K562 (cell line): ENCODE measurements around the gene ZRANB3. TPM values are rescaled to one million over a fixed set of nuclear protein-coding genes. Genes with fewer than 3 reads are reported as not detected.

Source experiments
- ATAC-seq: fragments of 200-7000 bp; cut with Tn5 transposase; 3 replicates; pipeline ENCODE4 v1.9.1; 2020; ENCODE audit warnings: moderate library complexity
- BruUV-seq: library from RNA; stranded (reverse); fragments of 400-500 nt; replicated peaks from 2 replicates; lab custom pipeline; 2021; lab: Mats Ljungman, UMichigan
- CTCF ChIA-PET: fragments of 300-600 bp; formaldehyde crosslinking; extraction: SDS; loops from one replicate; lab custom pipeline; 2021; ENCODE audit warnings: low intra/inter-chr PET ratio; lab: Yijun Ruan, JAX
- POLR2A ChIA-PET: fragments of 300-600, 350-650 bp; sonication (Branson Sonifier 250); formaldehyde crosslinking; extraction: SDS; loops from one replicate; lab custom pipeline; 2021; ENCODE audit warnings: antibody characterized with exemption, inconsistent platforms; lab: Yijun Ruan, JAX
- DNase-seq, 4 experiments: peaks; one replicate each; pipeline versions ENCODE4 v3.0.0 to v3.0.0-alpha.2; 2011 to 2018; ENCODE audit warnings: low spot score in 3 of 4, mixed read lengths in 3 of 4; ENCODE audit errors: extremely low read depth in 1 of 4
- FAIRE-seq: peaks from 2 replicates; lab custom pipeline; 2011; peaks lifted over from hg19 to GRCh38; lab: Jason Lieb, UNC
- H2AFZ ChIP-seq: 2 replicates; pipeline ENCODE4 v1.6.0; 2011; ENCODE audit warnings: low read depth, low read length, control low read depth, inconsistent platforms
- H3K27ac ChIP-seq: fragments of 200-600 bp; 3 replicates; pipeline ENCODE4 v1.8.0; 2011; ENCODE audit warnings: low read depth, mild to moderate bottlenecking, control low read depth, inconsistent platforms, low read length, moderate library complexity, mixed read lengths; ENCODE audit errors: extremely low read depth
- H3K27me3 ChIP-seq, 2 experiments: fragments of 300-600 bp in 1 of 2; 2 replicates in 1 of 2; 3 replicates in 1 of 2; pipeline versions ENCODE4 v1.6.0 to v1.8.0; 2011; ENCODE audit warnings: inconsistent platforms in 2 of 2, low read length in 2 of 2, mild to moderate bottlenecking in 1 of 2, mixed read lengths in 1 of 2, moderate library complexity in 1 of 2; ENCODE audit not compliant: control insufficient read depth in 2 of 2, insufficient read depth in 2 of 2
- H3K36me3 ChIP-seq: fragments of 300-600 bp; 3 replicates; pipeline ENCODE4 v1.8.0; 2011; ENCODE audit warnings: mild to moderate bottlenecking, low read length, inconsistent platforms; ENCODE audit not compliant: control insufficient read depth, insufficient read depth
- H3K4me1 ChIP-seq, 2 experiments: fragments of 200-600 bp in 1 of 2; replicated peaks in 1 of 2; 2 replicates in 1 of 2; 3 replicates in 1 of 2; pipeline versions ENCODE4 v1.5.1 to v1.8.0; 2011; ENCODE audit warnings: inconsistent platforms in 2 of 2, low read length in 2 of 2, mild to moderate bottlenecking in 1 of 2, mixed read lengths in 1 of 2, moderate library complexity in 1 of 2; ENCODE audit not compliant: control insufficient read depth in 2 of 2, insufficient read depth in 2 of 2
- H3K4me2 ChIP-seq: 2 replicates; pipeline ENCODE4 v1.6.1; 2011; ENCODE audit warnings: low read length, control low read depth, inconsistent platforms, mixed read lengths; ENCODE audit not compliant: insufficient read depth
- H3K4me3 ChIP-seq: fragments of 200-600 bp; sonication (generic), shearing (Covaris generic); 2 replicates; pipeline ENCODE4 v1.5.1; 2016; ENCODE audit warnings: control low read depth, inconsistent platforms
- H3K79me2 ChIP-seq: fragments of 200-600 bp; 3 replicates; pipeline ENCODE4 v1.8.0; 2011; ENCODE audit warnings: low read length, inconsistent platforms; ENCODE audit not compliant: control insufficient read depth, insufficient read depth
- H3K9ac ChIP-seq, 2 experiments: 2 replicates each; pipeline versions ENCODE4 v1.6.0 to v1.6.1; 2011; ENCODE audit warnings: low read depth in 2 of 2, low read length in 2 of 2, control low read depth in 1 of 2, inconsistent platforms in 1 of 2, mild to moderate bottlenecking in 1 of 2, mixed read lengths in 1 of 2; ENCODE audit not compliant: insufficient read depth in 1 of 2
- H3K9me1 ChIP-seq: one replicate; pipeline ENCODE4 v1.6.0; 2011; ENCODE audit warnings: inconsistent platforms, mild to moderate bottlenecking, low read length, moderate library complexity; ENCODE audit not compliant: control insufficient read depth, insufficient read depth
- H3K9me3 ChIP-seq: replicated peaks from 2 replicates; pipeline ENCODE4 v1.5.1; 2011; ENCODE audit warnings: low read depth, low read length, inconsistent platforms; ENCODE audit not compliant: control insufficient read depth, insufficient read depth
- H4K20me1 ChIP-seq: replicated peaks from 2 replicates; pipeline ENCODE4 v1.6.1; 2011; ENCODE audit warnings: low read length, inconsistent platforms, mixed read lengths; ENCODE audit not compliant: control insufficient read depth, insufficient read depth
- ARID1B ChIP-seq: fragments of 450-650 bp; IDR thresholded peaks from 2 replicates; pipeline ENCODE4 v1.6.1; 2016; ENCODE audit warnings: antibody characterized with exemption, mild to moderate bottlenecking, inconsistent platforms
- BHLHE40 ChIP-seq: IDR thresholded peaks from 2 replicates; pipeline ENCODE4 v1.6.1; 2011; ENCODE audit warnings: low read length, improper control_type of control experiment
- C11orf30 ChIP-seq: fragments of 450-650 bp; IDR thresholded peaks from 2 replicates; pipeline ENCODE4 v1.6.1; 2016; ENCODE audit warnings: low read depth, mild to moderate bottlenecking
- KLF13 ChIP-seq: fragments of 450-650 bp; IDR thresholded peaks from 2 replicates; pipeline ENCODE4 v1.6.1; 2016; ENCODE audit warnings: missing genetic modification characterization, low read depth, mild to moderate bottlenecking, missing compliant biosample characterization, moderate library complexity, borderline replicate concordance
- PTTG1 ChIP-seq: fragments of 450-650 bp; IDR thresholded peaks from 2 replicates; pipeline ENCODE4 v1.6.1; 2016; ENCODE audit warnings: low read depth, mild to moderate bottlenecking, missing genetic modification characterization, missing compliant biosample characterization
- TAF15 ChIP-seq: fragments of 200-400 bp; formaldehyde crosslinking; IDR thresholded peaks from 2 replicates; pipeline ENCODE4 v1.6.1; 2017; ENCODE audit warnings: mild to moderate bottlenecking, low read depth, low read length, moderate library complexity
- ZFP91 ChIP-seq: sonication (generic); formaldehyde crosslinking; IDR thresholded peaks from 2 replicates; pipeline ENCODE4 v1.8.0; 2022; ENCODE audit warnings: mild to moderate bottlenecking, missing genetic modification reagents
- ZNF280A ChIP-seq: fragments of 450-650 bp; IDR thresholded peaks from 2 replicates; pipeline ENCODE4 v1.6.1; 2018; ENCODE audit warnings: mild to moderate bottlenecking, low read depth; ENCODE audit not compliant: partially characterized antibody
- ZNF316 ChIP-seq: fragments of 450-650 bp; IDR thresholded peaks from 2 replicates; pipeline ENCODE4 v1.6.1; 2016
- WGBS: fragments of 100-300 bp; shearing (Covaris generic); methylation state at CpG from one replicate; pipeline ENCODE4 v1.1.6; 2016; ENCODE audit warnings: low coverage, mixed read lengths; ENCODE audit not compliant: insufficient coverage; ENCODE audit errors: missing lambda C conversion rate; 5-methylcytosine and 5-hydroxymethylcytosine counted together
- in situ Hi-C: fragments of 300-500 bp; cut with MboI; formaldehyde crosslinking; loops from 4 replicates; pipeline ENCODE4 v1.15.0; 2018; ENCODE audit warnings: inconsistent platforms, mixed read lengths
- intact Hi-C: fragments of 100-400 bp; cut with micrococcal nuclease; formaldehyde crosslinking; loops from 2 replicates; pipeline ENCODE4 v1.14.2; 2022
- polyA plus RNA-seq, 8 experiments: library from polyadenylated mRNA; depleted of rRNA in 4 of 8; stranded (reverse) in 5 of 8; unstranded in 3 of 8; fragments of >200 nt; fragmentation: Nextera tagmentation in 2 of 8; fragmentation: Illumina TruSeq in 1 of 8; extraction: Ambion mirVana in 2 of 8; extraction: Trizol in 1 of 8; gene quantifications; 2 replicates each; pipeline versions ENCODE4 v1.2.1 to v1.2.3, GENCODE V29; 2011 to 2014; ENCODE audit warnings: inconsistent platforms in 1 of 8, missing spikeins in 1 of 8
- total RNA-seq, 7 experiments: library from RNA; depleted of rRNA in 6 of 7; stranded (reverse); fragments of >200 nt in 6 of 7; fragmentation: Illumina TruSeq in 2 of 7; extraction: Trizol in 2 of 7; gene quantifications; 2 replicates each; pipeline versions ENCODE4 v1.2.1 to v1.2.3, GENCODE V29; 2011 to 2021; ENCODE audit warnings: low replicate concordance in 1 of 7

Gene ZRANB3
- total and polyA plus RNA-seq, 9 of the 15 experiments (the other 6 are each of a cell fraction or from before 2014, with no cell fraction given), result 8.6 to 21.3 (median 14.7) TPM

GRCh38 chr2:135311268-135311667, 219.8 kb downstream of the ZRANB3 start (continued):
- TF ChIP-seq ZNF280A (no peak), TAF15 (no peak), ARID1B (peak; percentile 62; the same call in 1 of the 2 replicates), KLF13 (tag) (no peak), PTTG1 (tag) (no peak), BHLHE40 (no peak)

GRCh38 chr2:135304694-135305093, 226.3 kb downstream of the ZRANB3 start:
- H3K4me2 ChIP-seq, result no peak overlapping the region
- H3K9me3 ChIP-seq, result no peaks in the 10 kb centered on the region
- no peak for DNase-seq
- intact Hi-C loops (no loop called here), in situ Hi-C loops (no loop called here)
- no peak overlapping the region for H3K9ac ChIP-seq
- H3K4me1 ChIP-seq, result no peaks in the 10 kb centered on the region
- H3K27me3 ChIP-seq, result no peaks in the 10 kb centered on the region
- no peak overlapping the region for H2AFZ ChIP-seq
- no peak overlapping the region for H3K27ac ChIP-seq
- H3K4me3 ChIP-seq, result no peak overlapping the region
- ChIA-PET CTCF (no interaction called here), POLR2A (no interaction called here)
- TF ChIP-seq C11orf30 (peak; percentile 29; the same call in 1 of the 2 replicates), ZNF316 (peak; percentile 69), ZFP91 (CRISPR knock-in tag) (no peak)
- H3K36me3 ChIP-seq, result no peaks in the 10 kb centered on the region
- H3K9me1 ChIP-seq, result no peaks in the 10 kb centered on the region
- WGBS, result 84% methylated on average over 4 of the region's 4 CpGs
- no peaks in the 10 kb centered on the region for H3K79me2 ChIP-seq
- H4K20me1 ChIP-seq, result no peaks in the 10 kb centered on the region
- no peak for FAIRE-seq
- no peak for ATAC-seq
- no TSS peak for BruUV-seq
